Measurements from ENCODE around the gene NFIA.
"Not testable (repeated sequence)": the region's sequence is repeated elsewhere in the genome, so short reads cannot be mapped to it uniquely, and the experiment has no call there.

NFIA gene

DNA sequence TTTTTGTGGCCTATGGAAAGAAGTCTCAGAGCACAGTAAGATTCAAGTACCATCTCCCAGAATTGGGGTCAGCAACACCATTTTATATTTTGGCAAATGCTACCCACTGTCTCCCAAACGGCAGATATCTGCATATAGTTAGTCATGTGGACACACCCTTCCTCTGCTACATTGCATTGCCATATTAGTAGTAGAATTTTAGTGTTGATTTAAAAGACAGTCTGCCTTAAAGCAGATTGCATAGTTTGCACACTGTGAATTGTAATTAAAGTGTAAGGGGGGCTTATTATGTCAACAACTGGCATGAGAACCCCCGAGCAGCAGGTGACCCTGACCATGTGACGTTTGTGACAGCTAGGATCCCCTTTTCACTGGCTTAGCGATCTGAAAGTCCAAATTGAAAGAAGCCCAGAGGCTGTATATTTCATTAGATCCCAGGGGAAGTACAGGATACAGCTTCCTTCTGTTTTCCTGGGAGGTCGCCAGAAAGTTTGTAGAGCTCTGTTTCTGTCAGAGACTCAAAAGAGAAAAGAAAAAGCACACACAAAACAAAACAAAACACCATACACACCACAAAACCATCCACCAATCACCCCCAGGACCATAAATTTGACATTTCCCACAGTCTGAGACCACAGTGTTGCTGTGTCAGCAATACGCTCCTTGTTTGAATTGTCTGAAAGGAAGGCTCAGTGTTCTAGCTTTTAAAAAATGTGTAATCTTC, 172.4 kb downstream of the NFIA start:
- no peak for DNase-seq

DNA sequence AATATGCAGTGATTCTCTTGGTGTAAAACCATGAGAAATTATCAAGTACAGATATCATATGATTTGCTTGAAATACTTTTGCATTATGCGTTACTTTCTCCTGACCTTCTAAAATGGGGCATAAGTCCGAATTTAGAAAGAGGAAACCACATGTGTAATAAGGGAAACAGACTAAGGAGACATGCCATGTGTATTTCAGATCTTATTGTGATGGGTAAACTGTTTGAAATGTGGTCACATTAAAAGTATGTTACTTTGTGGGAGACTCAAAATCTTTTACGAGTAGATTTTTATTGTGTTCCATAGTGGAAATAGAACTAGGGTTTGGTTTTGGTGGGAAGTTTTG, 173.0 kb downstream of the NFIA start:
- DNase-seq = no peak

DNA sequence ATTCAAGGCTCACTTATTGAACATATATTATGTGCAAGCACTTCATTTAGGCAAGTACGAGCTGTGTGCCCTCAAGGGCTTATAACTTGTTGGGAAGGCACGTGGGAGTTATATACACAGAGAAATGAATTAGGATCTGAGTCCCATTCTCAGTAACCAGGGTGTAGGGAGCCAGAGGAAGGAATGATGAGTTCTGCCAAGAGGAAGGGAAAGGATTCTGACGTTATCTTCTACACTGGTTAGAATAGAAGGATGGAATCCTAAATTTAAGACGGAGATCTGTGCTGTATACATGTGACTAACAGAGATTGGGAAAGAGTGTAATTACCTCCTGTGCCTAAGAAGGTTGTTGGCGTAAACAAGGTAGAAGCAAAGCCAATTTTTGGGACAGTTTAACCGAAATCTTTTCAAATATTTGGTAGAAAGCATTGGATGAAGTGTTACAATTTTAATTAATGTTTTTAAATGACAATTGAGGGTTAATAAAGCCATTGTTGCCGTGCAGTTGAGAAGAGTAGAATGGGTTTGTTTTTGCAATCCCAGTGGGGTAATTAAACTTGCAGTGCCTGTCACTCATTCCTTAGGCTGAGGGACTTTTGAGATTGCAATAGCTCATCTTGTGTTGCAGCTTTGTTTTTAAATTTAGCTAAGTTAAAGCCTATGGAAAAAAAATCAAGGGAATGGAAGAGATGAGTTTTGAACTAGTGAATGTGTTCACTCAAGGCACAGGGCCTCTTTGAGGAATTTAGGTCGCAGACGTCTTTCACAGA, 177.2 kb downstream of the NFIA start:
- DNase-seq = no peak

- DNase-seq = no peak
Measured at GRCh38 chr1:61260171-61260570, 177.8 kb downstream of the NFIA start.

DNA sequence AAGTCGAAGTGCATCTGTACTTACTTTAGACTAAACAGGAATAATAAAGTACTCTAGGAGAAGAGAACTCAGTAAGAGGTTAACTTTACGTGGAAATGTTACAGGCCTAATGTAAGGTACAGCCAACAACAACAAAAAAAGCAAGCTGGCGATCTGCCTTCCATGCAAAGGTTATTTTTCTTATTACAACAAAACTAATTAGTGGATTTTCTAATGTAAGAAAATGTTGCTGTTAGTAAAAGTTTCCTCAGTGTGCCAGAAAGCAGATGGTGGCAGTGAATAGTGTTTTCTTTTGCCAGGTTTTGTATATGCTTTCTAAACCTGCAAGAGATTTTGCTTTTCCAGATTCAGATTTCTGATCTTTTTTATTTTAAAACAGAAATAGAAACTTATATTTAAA, 179.2 kb downstream of the NFIA start:
- no peak for DNase-seq

DNA sequence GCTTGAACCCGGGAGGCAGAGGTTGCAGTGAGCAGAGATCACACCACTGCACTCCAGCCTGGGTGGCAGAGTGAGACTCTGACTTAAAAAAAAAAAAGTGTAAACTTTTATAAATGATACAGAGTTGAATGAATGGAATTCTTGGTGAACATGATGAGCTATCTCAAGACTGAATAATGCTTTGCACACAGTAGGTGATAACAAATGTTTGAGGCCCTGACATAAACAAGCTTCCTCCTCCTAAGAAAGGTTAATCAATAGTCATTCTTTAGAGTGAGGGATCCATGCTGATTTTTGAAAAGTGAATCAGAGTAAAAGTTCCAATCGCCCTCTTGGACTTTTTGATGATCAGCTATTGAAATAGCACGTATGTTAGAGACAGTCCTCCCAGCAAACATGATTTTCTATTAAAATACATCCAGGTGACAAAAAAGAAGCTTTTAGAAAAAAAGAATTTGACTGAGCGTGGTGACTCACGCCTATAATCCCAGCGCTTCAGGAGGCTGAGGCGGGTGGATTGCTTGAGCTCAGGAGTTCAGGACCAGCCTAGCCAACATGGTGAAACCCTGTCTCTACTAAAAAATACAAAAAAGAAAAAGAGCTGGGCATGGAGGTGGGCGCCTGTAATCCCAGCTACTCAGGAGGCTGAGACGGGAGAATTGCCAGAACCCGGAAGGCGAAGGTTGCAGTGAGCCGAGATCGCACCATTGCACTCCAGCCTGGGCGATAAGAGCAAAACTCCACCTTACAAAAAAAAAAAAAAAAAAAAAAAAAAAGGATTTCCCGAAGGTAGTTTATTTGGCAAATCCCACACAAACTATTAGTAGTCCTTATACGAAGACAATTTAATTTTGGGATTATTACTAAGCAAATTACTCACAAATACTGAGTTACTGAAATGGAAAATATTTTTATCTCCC, 181.8 kb downstream of the NFIA start:
- no peak for DNase-seq

DNA sequence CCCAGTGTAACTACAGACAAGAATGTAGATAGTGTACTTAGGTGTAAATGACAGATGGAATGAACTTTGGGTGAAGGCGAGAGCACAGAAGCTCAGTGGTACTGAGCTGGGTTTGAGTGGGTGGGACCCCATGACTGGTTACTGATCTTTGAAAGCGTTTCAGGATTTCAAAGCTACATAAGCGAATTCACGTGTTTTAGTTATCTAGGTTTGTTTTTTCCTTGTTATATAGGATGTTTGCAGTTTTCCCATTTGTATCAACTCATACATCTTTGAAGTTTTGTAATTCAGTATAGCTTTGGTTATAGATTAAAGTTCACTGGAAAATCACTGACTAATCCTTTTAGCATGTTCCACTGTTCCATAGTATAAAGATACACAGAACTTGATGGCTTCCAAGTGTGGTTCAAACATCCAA, 182.5 kb downstream of the NFIA start:
- DNase-seq = no peak

GRCh38 chr1:61265665-61266064, 183.3 kb downstream of the NFIA start:
- DNase-seq = no peak

DNA sequence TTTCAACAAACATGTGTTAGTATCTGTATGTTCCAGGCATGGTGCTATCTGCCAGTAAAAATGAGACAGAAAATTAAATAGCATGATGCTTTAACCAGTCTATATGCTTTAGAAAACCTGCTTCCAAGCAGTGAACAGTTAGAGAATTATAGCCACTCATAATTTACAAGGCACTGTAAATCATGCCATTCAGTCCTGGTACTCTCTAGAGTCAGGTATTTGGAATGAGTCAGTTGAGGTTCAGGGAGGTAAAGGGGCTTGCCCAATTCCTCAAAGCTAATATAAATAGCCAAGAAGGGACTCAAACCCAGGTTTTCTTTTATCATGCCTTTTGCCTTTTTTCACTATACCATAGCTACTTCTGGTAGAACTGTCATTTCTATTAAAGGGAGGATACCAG, 184.4 kb downstream of the NFIA start:
- no peak for DNase-seq

DNA sequence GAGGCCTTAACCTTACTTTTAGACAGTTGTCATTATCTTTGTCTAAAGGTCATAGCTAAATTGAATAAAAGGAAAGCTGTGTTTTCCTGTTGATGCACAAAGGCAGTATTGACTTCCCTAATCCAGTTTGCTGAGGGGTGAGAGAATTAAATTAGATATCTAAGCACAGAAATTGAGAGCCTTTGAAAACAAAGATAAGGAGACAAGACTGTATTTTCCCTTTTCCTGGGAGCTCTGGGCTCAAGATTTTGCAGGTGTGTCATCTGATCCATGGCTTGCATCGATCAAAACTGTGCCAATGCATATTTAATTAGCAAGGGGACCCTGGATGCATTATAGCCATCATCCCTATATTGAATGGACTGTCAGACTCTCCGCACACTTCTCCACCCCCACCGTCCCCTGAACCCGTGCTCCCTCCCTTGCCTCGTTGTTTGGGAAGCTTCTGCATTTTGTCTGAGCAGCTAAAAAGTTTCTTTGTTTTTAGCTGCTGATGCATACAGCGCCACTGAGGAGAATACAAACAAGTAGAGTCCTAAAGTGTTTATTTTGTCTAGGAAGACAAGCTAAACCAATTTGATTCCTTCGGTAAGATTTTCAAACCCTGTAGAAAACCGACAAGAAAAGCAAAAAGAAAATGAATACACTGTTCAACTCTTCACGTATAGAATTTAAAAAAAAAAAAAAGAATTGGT, 186.3 kb downstream of the NFIA start:
- no peak for DNase-seq

DNA sequence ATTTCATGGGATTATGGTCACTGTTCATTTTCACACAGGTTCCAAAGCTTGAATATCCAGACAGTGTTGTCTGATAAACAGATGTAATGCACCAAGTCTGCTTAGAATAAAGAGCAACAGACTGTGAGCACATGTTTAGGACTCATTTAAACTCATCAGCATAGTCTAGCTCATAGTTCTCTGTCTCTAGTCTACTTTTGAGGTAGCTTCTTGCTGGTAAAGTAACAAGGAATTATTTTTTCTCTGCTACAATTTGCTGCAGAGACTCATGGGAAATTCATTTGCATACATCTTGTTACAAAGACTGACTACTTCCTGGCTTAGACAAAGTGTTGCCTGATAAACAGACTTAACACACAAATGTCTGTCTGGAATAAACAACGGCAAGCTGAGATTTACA, 187.2 kb downstream of the NFIA start:
- no peak for DNase-seq

GRCh38 chr1:61270107-61270506, 187.7 kb downstream of the NFIA start:
- no peak for DNase-seq

- DNase-seq = peak; percentile 27
Measured at GRCh38 chr1:61270761-61271411, 188.5 kb downstream of the NFIA start.

DNA sequence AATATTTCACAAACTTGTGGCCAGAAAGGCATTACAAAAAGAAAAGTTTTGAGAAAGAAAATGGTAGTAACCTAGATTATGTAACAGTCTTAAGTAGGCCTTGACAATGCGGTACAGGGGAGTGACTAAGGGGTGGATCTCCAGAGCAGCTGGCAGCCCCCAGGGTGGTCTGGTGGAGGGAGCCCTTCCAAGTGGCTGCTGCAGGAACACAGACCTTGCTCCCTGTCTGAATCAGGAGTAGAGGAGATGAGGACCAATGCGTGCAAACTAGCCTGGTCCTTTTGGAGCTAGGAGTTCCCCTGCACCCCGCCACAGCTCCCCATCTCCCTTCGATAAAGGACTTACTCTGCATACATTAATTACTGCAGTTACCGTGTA, 189.0 kb downstream of the NFIA start:
- peak; percentile 4 for DNase-seq

DNA sequence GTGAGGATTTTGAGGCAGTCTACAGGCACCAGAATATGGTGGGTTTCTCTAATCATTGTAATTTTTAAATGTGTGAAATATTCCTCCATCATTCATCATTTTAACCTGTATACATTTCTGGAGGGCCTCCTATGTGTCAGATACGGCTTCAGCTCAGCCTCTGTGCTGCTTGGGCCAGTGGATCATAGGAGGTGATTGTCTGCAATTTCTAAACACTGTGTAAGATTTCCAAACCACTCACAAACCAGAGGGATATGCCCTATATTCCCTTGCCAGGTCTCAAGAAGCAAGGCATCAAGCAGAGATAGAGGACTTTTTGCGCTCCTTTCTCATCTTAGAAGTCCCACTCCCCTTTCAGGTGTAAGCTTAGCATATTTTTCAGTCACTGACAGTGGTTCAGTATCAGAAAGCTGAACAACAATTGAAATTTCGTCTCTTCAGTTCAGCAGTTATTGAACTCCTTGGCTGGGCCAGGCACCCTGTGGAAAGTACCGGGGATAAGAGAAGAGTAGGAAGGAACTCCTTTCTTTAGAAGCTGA, 190.9 kb downstream of the NFIA start:
- no peak for DNase-seq

DNA sequence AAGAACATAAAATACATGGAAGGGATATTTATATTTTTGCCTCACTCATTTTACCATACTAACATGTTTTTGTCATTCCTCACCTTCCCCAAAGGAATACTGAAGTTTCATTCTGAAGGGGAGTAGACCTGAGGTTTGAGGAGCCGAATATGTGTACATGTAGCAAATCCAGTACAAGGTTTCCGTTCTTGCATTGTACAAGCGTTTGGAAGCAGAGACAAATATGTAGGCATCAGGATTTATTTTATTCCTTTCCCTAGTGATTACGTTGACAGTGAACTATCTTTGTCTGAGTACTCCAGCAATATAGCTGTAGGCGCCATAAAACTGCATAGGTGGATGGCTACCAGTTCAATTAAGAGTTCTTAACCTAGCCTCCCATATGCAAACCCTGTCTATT, 191.5 kb downstream of the NFIA start:
- no peak for DNase-seq

DNA sequence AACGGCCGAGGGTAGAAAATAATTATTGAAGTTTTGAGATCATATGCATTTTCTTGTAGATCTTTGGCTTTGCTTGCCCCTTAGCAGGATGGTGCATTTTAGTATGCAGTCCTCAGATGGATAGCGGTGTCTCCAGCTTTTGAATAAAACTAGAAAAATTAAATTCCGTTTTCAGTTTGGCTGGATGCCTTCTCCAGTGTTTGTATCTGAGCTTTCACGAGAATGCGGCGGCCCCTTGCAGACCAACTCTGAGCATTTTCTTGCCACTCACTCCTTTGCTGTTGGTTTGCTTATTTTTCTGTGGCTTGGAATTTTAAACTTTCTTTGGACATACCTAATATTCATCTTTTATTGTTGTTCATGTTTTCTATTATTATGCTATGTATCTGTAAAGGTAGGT, 192.6 kb downstream of the NFIA start:
- DNase-seq = no peak

GRCh38 chr1:61276246-61276645, 193.9 kb downstream of the NFIA start:
- DNase-seq = no peak

DNA sequence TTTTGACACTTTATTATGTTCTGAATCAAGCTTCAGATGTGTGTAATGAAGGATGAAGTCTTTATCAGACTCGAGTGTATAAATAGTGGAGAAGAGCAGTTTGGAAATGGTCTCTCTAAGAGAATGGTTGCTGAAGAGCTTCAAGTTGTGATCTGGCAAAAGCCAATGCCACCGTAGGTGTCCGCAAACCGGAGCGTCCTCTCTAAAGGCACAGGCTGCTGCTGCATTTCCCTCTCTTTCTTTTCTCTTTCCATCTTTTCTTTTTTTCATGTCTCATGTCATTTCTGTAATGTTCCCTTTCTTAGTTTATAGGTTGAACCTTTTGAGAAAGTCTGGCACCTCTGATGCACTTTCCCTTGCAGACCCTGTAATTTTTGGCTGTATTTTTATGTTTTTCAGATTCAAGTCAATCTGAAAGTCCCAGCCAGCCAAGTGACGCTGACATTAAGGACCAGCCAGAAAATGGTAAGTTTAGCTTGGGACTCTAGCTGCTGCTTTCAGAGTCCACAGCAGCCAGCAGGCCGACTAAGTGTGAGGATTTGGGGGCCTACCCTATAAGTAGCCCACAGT, 194.8 kb downstream of the NFIA start:
- DNase-seq = no peak

DNA sequence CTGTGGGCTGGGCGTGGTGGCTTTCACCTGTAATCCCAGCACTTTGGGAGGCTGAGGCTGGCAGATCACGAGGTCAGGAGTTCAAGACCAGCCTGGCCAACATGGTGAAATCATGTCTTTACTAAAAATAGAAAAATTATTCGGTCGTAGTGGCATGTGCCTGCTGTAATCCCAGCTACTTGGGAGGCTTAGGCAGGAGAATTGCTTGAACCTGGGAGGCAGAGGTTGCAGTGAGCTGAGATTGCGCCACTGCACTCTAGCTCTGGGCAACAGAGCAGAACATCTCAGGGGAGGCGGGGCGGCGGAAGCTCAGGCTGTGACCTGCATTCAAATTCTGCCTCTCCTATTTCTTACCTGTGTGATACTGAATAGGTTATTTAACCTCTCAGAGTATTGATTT, 196.1 kb downstream of the NFIA start:
- DNase-seq = not testable (repeated sequence)

- no peak for DNase-seq
Measured at GRCh38 chr1:61278966-61279365, 196.6 kb downstream of the NFIA start.

DNA sequence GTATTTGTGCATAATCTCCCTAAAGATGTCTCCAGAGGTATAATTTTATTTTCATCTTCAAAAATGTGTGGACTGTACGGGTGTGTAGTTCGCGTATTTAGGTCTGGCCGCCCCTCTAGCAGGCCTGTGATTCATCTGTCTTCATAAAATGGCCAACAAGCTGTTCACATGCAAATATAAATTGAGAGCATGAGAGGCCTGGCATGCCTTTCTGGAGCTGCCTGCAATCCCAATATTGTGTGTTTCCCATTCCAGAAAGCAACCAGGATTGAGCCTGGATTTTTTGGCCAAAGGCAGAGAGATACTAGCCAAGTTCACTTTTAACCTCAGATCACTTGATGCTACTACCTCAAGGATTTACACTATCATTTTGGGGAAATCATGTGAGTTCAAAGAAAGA, 197.2 kb downstream of the NFIA start:
- DNase-seq = no peak

Data from stimulated activated CD4-positive, alpha-beta T cell treated with anti-CD3 and anti-CD28 coated beads, Interleukin-4, amount 100 ng/mL, for 24 hours (primary cell).